Keratinocyte (primary cell): ENCODE results near the gene MED12L. TPM values are rescaled to one million over a fixed set of nuclear protein-coding genes. Genes with fewer than 3 reads are reported as not detected.

ENCODE experiments used
- DNase-seq: peaks from one replicate; pipeline ENCODE4 v3.0.0-alpha.2; 2011; ENCODE audit warnings: low read depth, missing footprints, low spot score
- FAIRE-seq: peaks from 2 replicates; lab custom pipeline; 2011; peaks lifted over from hg19 to GRCh38; lab: Jason Lieb, UNC
- H2AFZ ChIP-seq: 2 replicates; pipeline ENCODE4 v1.6.0; 2012; ENCODE audit warnings: low read length, control low read depth, inconsistent platforms; ENCODE audit not compliant: control insufficient read depth
- H3K27ac ChIP-seq: 2 replicates; pipeline ENCODE4 v1.5.1; 2011; ENCODE audit warnings: low read length; ENCODE audit not compliant: control insufficient read depth, insufficient read depth
- H3K27me3 ChIP-seq: 3 replicates; pipeline ENCODE4 v1.6.0; 2011; ENCODE audit warnings: low read length; ENCODE audit not compliant: control insufficient read depth, insufficient read depth; ENCODE audit errors: extremely low read depth
- H3K36me3 ChIP-seq, 2 experiments: 2 replicates in 1 of 2; 3 replicates in 1 of 2; pipeline ENCODE4 v1.5.1; 2011; ENCODE audit warnings: low read length in 2 of 2, mild to moderate bottlenecking in 1 of 2; ENCODE audit not compliant: control insufficient read depth in 2 of 2, insufficient read depth in 2 of 2; ENCODE audit errors: extremely low read depth in 1 of 2
- H3K4me1 ChIP-seq: 3 replicates; pipeline ENCODE4 v1.5.1; 2011; ENCODE audit warnings: low read length; ENCODE audit not compliant: control insufficient read depth, insufficient read depth; ENCODE audit errors: extremely low read depth
- H3K4me2 ChIP-seq: 3 replicates; pipeline ENCODE4 v1.6.0; 2011; ENCODE audit warnings: low read depth, low read length; ENCODE audit not compliant: control insufficient read depth, insufficient read depth; ENCODE audit errors: extremely low read depth
- H3K4me3 ChIP-seq, 3 experiments: fragments of 200-600 bp in 1 of 3; sonication (generic) in 1 of 3; 2 replicates in 2 of 3; 3 replicates in 1 of 3; pipeline ENCODE4 v1.5.1; 2011 to 2016; ENCODE audit warnings: low read length in 3 of 3, mild to moderate bottlenecking in 3 of 3, control low read depth in 2 of 3, inconsistent platforms in 1 of 3, low read depth in 1 of 3, mixed read lengths in 1 of 3, mixed run types in 1 of 3, moderate library complexity in 1 of 3; ENCODE audit not compliant: control insufficient read depth in 2 of 3, insufficient read depth in 2 of 3; ENCODE audit errors: extremely low read depth in 1 of 3
- H3K79me2 ChIP-seq: 2 replicates; pipeline ENCODE4 v1.6.0; 2012; ENCODE audit warnings: low read length; ENCODE audit not compliant: control insufficient read depth, insufficient read depth
- H3K9ac ChIP-seq: 3 replicates; pipeline ENCODE4 v1.6.0; 2011; ENCODE audit warnings: low read length; ENCODE audit not compliant: control insufficient read depth, insufficient read depth; ENCODE audit errors: extremely low read depth
- H3K9me1 ChIP-seq: 3 replicates; pipeline ENCODE4 v1.6.0; 2011; ENCODE audit warnings: low read length; ENCODE audit not compliant: control insufficient read depth, insufficient read depth; ENCODE audit errors: extremely low read depth
- H3K9me3 ChIP-seq: 2 replicates; pipeline ENCODE4 v1.5.1; 2012; ENCODE audit warnings: low read depth, low read length; ENCODE audit not compliant: control insufficient read depth
- H4K20me1 ChIP-seq: 3 replicates; pipeline ENCODE4 v1.6.0; 2011; ENCODE audit warnings: low read length; ENCODE audit not compliant: control insufficient read depth, insufficient read depth; ENCODE audit errors: extremely low read depth
- CTCF ChIP-seq, 3 experiments: IDR thresholded peaks in 1 of 3; conservative IDR thresholded peaks in 1 of 3; optimal IDR thresholded peaks in 1 of 3; 2 replicates in 2 of 3; 3 replicates in 1 of 3; pipeline versions ENCODE3 to v1.5.1; 2011; ENCODE audit warnings: low read length in 3 of 3, mild to moderate bottlenecking in 3 of 3, moderate library complexity in 2 of 3, control low read depth in 1 of 3, inconsistent platforms in 1 of 3; ENCODE audit not compliant: insufficient read depth in 2 of 3; ENCODE audit errors: extremely low read depth in 1 of 3
- EZH2 ChIP-seq: IDR thresholded peaks from one replicate; pipeline ENCODE4 v1.6.1; 2012; ENCODE audit warnings: inconsistent platforms, mild to moderate bottlenecking, low read length, moderate library complexity
- dilution Hi-C: fragments of 300-500 bp; cut with MboI; formaldehyde crosslinking; loops from one replicate; pipeline ENCODE4 v1.7.0; 2020; ENCODE audit warnings: low sequenced_read_pairs; ENCODE audit not compliant: extremely low pct_ligation_motif_present
- polyA plus RNA-seq, 5 experiments: library from polyadenylated mRNA; depleted of rRNA in 3 of 5; stranded (reverse) in 3 of 5; stranded (forward) in 1 of 5; unstranded in 1 of 5; fragments of >200 nt; gene quantifications; 1 replicate in 1 of 5; 2 replicates in 3 of 5; 3 replicates in 1 of 5; pipeline versions ENCODE4 v1.2.1 to v1.2.3, GENCODE V29; 2011 to 2012; ENCODE audit warnings: missing spikeins in 2 of 5, low read depth in 1 of 5, low replicate concordance in 1 of 5

Gene MED12L
- polyA plus RNA-seq, 1 donor (not counting 4 experiments of a cell fraction or from before 2014, with no cell fraction given) = 0.04 TPM

- no peaks in the 10 kb centered on the region for H3K27me3 ChIP-seq
- no peaks in the 10 kb centered on the region for H4K20me1 ChIP-seq
- H3K4me3 ChIP-seq = no peak overlapping the region
- H3K4me1 ChIP-seq = no peaks in the 10 kb centered on the region
- FAIRE-seq = no peak
- no peak overlapping the region for H3K27ac ChIP-seq
- H3K9me3 ChIP-seq = no peaks in the 10 kb centered on the region
- TF ChIP-seq EZH2 (no peak), CTCF (optimal IDR thresholded peaks at IDR 0.05 in 1 of 3, IDR thresholded peaks at IDR 0.05 in 1 of 3, conservative IDR thresholded peaks at IDR 0.05 in 1 of 3; ENCODE audit: extremely low read depth in 1 of 3, insufficient read depth in 2 of 3, low read length in 3 of 3) (no peak)
- H3K9me1 ChIP-seq = no peaks in the 10 kb centered on the region
- no peak overlapping the region for H3K9ac ChIP-seq
- no peak overlapping the region for H2AFZ ChIP-seq
- no peaks in the 10 kb centered on the region for H3K36me3 ChIP-seq
- no peaks in the 10 kb centered on the region for H3K79me2 ChIP-seq
- dilution Hi-C loops = no loop called here
- no peak overlapping the region for H3K4me2 ChIP-seq
- DNase-seq = no peak
Observed at GRCh38 chr3:151366993-151367392, 281.5 kb downstream of the MED12L start.

GRCh38 chr3:151367448-151367847 is 282.0 kb downstream of the MED12L start:
- H3K27me3 ChIP-seq = no peaks in the 10 kb centered on the region
- no peak for TF ChIP-seq CTCF (optimal IDR thresholded peaks at IDR 0.05 in 1 of 3, IDR thresholded peaks at IDR 0.05 in 1 of 3, conservative IDR thresholded peaks at IDR 0.05 in 1 of 3; ENCODE audit: extremely low read depth in 1 of 3, insufficient read depth in 2 of 3, low read length in 3 of 3)
- TF ChIP-seq EZH2 = no peak
- H3K36me3 ChIP-seq = no peaks in the 10 kb centered on the region
- no peaks in the 10 kb centered on the region for H3K79me2 ChIP-seq
- dilution Hi-C loops = no loop called here
- H3K4me2 ChIP-seq = no peak overlapping the region
- H3K4me3 ChIP-seq = no peak overlapping the region
- no peak overlapping the region for H3K27ac ChIP-seq
- no peaks in the 10 kb centered on the region for H3K4me1 ChIP-seq
- no peaks in the 10 kb centered on the region for H3K9me3 ChIP-seq
- H3K9me1 ChIP-seq = no peaks in the 10 kb centered on the region
- no peaks in the 10 kb centered on the region for H4K20me1 ChIP-seq
- DNase-seq = no peak
- no peak overlapping the region for H3K9ac ChIP-seq
- no peak for FAIRE-seq
- no peak overlapping the region for H2AFZ ChIP-seq
